WTC11 (cell line): ENCODE results near the gene U2AF1L4.

Source experiments
- MYBL2 ChIP-seq: sonication (generic); formaldehyde crosslinking; IDR thresholded peaks from 2 replicates; pipeline ENCODE4 v1.8.1; 2023; ENCODE audit warnings: mild to moderate bottlenecking, moderate library complexity, missing genetic modification reagents
- ZNF396 ChIP-seq: fragments of 250-450 bp; sonication (Bioruptor Pico); IDR thresholded peaks from 2 replicates; pipeline ENCODE4 v1.8.0; 2021; ENCODE audit warnings: mild to moderate bottlenecking, moderate library complexity, borderline replicate concordance
- TF ChIP-seq, protein P1 (sequence below): fragments of 200-600 bp; IDR thresholded peaks from 2 replicates; pipeline ENCODE4 v1.8.0; 2022; ENCODE audit warnings: antibody characterized with exemption

DNA sequence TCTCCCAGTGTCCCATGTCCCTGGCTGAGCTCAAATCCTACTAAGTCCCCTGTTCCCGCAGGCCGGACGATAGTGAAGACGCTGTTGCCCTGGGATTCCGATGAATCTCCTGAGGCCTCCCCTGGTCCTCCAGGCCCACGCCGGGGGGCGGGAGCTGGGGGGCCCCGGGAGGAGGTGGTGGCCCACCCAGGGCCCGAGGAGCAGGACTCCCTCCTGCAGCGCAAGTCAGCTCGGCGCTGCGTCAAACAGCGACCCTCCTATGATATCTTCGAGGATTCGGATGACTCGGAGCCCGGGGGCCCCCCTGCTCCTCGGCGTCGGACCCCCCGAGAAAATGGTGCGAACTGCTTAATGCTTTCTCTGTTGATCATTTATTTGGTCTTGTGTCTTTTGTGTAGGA, 21.5 kb downstream of the U2AF1L4 start:
- TF ChIP-seq, protein P1, sequence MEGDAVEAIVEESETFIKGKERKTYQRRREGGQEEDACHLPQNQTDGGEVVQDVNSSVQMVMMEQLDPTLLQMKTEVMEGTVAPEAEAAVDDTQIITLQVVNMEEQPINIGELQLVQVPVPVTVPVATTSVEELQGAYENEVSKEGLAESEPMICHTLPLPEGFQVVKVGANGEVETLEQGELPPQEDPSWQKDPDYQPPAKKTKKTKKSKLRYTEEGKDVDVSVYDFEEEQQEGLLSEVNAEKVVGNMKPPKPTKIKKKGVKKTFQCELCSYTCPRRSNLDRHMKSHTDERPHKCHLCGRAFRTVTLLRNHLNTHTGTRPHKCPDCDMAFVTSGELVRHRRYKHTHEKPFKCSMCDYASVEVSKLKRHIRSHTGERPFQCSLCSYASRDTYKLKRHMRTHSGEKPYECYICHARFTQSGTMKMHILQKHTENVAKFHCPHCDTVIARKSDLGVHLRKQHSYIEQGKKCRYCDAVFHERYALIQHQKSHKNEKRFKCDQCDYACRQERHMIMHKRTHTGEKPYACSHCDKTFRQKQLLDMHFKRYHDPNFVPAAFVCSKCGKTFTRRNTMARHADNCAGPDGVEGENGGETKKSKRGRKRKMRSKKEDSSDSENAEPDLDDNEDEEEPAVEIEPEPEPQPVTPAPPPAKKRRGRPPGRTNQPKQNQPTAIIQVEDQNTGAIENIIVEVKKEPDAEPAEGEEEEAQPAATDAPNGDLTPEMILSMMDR = no peak
- TF ChIP-seq ZNF396 (CRISPR knock-in tag) (no peak), MYBL2 (CRISPR knock-in tag) (no peak)
